HG02938 (cell line): ENCODE data around the gene DHX58.
"Not testable (repeated sequence)": the region's sequence is repeated elsewhere in the genome, so short reads cannot be mapped to it uniquely, and the experiment has no call there.

Experiments used
- ATAC-seq: cut with Tn5 transposase; IDR thresholded peaks from one replicate; pipeline ENCODE4 v1.9.1; 2021; ENCODE audit warnings: mild to moderate bottlenecking, moderate library complexity; ENCODE audit not compliant: unreplicated experiment

DHX58 gene

GRCh38 chr17:42112552-42113176 is at the start of gene DHX58:
DHX58 (minus strand) TSS chr17:42112714; CDS start chr17:42111892, 822 bp downstream.
- peak; percentile 76 for ATAC-seq

- ATAC-seq: no peak
These were observed 48.0 kb upstream of the DHX58 start for GRCh38 chr17:42160531-42160910.

- ATAC-seq: no peak
These were observed 47.4 kb upstream of the DHX58 start for GRCh38 chr17:42159796-42160530.

GRCh38 chr17:42155614-42156045 is 43.1 kb upstream of the DHX58 start:
- no peak for ATAC-seq

- ATAC-seq: no peak
These were observed 41.6 kb upstream of the DHX58 start for GRCh38 chr17:42153919-42154742.

- no peak for ATAC-seq
These were observed 34.5 kb upstream of the DHX58 start for GRCh38 chr17:42146911-42147607.

- not testable (repeated sequence) for ATAC-seq
These were observed 30.6 kb upstream of the DHX58 start for GRCh38 chr17:42143138-42143537.

- ATAC-seq: no peak
These were observed 29.9 kb upstream of the DHX58 start for GRCh38 chr17:42142371-42142896.

GRCh38 chr17:42141382-42141781 is 28.9 kb upstream of the DHX58 start:
- no peak for ATAC-seq

- ATAC-seq: not testable (repeated sequence)
These were observed 28.2 kb upstream of the DHX58 start for GRCh38 chr17:42140690-42141089.

- ATAC-seq: no peak
These were observed 26.4 kb upstream of the DHX58 start for GRCh38 chr17:42138749-42139492.

- ATAC-seq: no peak
These were observed 24.1 kb upstream of the DHX58 start for GRCh38 chr17:42136654-42137051.

- ATAC-seq: no peak
These were observed 23.4 kb upstream of the DHX58 start for GRCh38 chr17:42135664-42136653.

GRCh38 chr17:42135151-42135550 is 22.6 kb upstream of the DHX58 start:
- no peak for ATAC-seq

GRCh38 chr17:42133461-42134041 is 21.0 kb upstream of the DHX58 start:
- peak; percentile 59 for ATAC-seq

GRCh38 chr17:42132941-42133340 is 20.4 kb upstream of the DHX58 start:
- ATAC-seq: no peak

- no peak for ATAC-seq
These were observed 19.5 kb upstream of the DHX58 start for GRCh38 chr17:42131981-42132432.

- ATAC-seq: no peak
These were observed 18.7 kb upstream of the DHX58 start for GRCh38 chr17:42131232-42131631.
